A673 (cell line): ENCODE data around the gene FLYWCH1.

Experiments
- CTCF ChIP-seq: fragments of 300-800, 200-600 bp; sonication (generic); conservative IDR thresholded peaks from 2 replicates; pipeline ENCODE4 v1.5.1; 2017; ENCODE audit warnings: low read depth, mild to moderate bottlenecking, antibody characterized with exemption, low read length, moderate library complexity, mixed read lengths
- EZH2 ChIP-seq: fragments of 200-600 bp; sonication (generic); IDR thresholded peaks from 2 replicates; pipeline ENCODE4 v1.6.1; 2017; ENCODE audit warnings: borderline replicate concordance, low read depth, mild to moderate bottlenecking, mixed read lengths, antibody characterized with exemption, low read length; ENCODE audit not compliant: poor library complexity, severe bottlenecking

GRCh38 chr16:2895813-2896212, 15.9 kb upstream of the FLYWCH1 start:
- no peak for TF ChIP-seq CTCF
- TF ChIP-seq EZH2 = no peak
